SK-N-SH treated with all-trans-retinoic acid at 6 μM for 48 hours (cell line): ENCODE results near the gene LYPLAL1.

Experiments
- CSDC2 ChIP-seq: fragments of 250-450 bp; sonication (Bioruptor Pico); IDR thresholded peaks from 2 replicates; pipeline ENCODE4 v1.5.0; 2020; ENCODE audit warnings: mild to moderate bottlenecking, moderate library complexity
- ESRRG ChIP-seq: fragments of 250-450 bp; sonication (Bioruptor Pico); IDR thresholded peaks from 2 replicates; pipeline ENCODE4 v1.6.1; 2021; ENCODE audit warnings: mild to moderate bottlenecking
- OSR1 ChIP-seq: fragments of 250-450 bp; sonication (Bioruptor Pico); IDR thresholded peaks from 2 replicates; pipeline ENCODE4 v1.8.0; 2022; ENCODE audit warnings: moderate library complexity, mild to moderate bottlenecking, inconsistent platforms
- PATZ1 ChIP-seq: fragments of 250-450 bp; sonication (Bioruptor Pico); IDR thresholded peaks from 2 replicates; pipeline ENCODE4 v1.8.0; 2020; ENCODE audit warnings: mild to moderate bottlenecking, moderate library complexity, borderline replicate concordance
- PPARA ChIP-seq: fragments of 250-450 bp; sonication (Bioruptor Pico); IDR thresholded peaks from 2 replicates; pipeline ENCODE4 v1.5.0; 2020; ENCODE audit warnings: mild to moderate bottlenecking, borderline replicate concordance

- TF ChIP-seq OSR1 (CRISPR knock-in tag) (no peak), ESRRG (CRISPR knock-in tag) (no peak), PPARA (CRISPR knock-in tag) (no peak), PATZ1 (CRISPR knock-in tag) (no peak), CSDC2 (CRISPR knock-in tag) (no peak)
These were observed 32.7 kb downstream of the LYPLAL1 start for GRCh38 chr1:219206350-219206749.
